ENCODE data around the gene ATP2B2. TPM values are rescaled to one million over a fixed set of nuclear protein-coding genes. Genes with fewer than 3 reads are reported as not detected.

Gene ATP2B2
- total and polyA plus RNA-seq, 10 of the 15 experiments (the other 5 are each of a cell fraction or from before 2014, with no cell fraction given) = 0.04 TPM; not detected in 9

GRCh38 chr3:10378742-10379141 lies 126.6 kb downstream of the ATP2B2 start:
- no peak for TF ChIP-seq NFYA (IDR thresholded peaks at IDR 0.05; ENCODE audit: borderline replicate concordance, low read depth, low read length)
- BruUV-seq (replicated peaks) = no TSS peak
- 16% methylated on average over 7 of the region's 7 CpGs for WGBS (ENCODE audit: insufficient coverage, insufficient replicate concordance, low lambda C conversion rate, missing lambda C conversion rate)
- H3K27ac ChIP-seq (ENCODE audit: control insufficient read depth, insufficient read depth) = no peak overlapping the region
- no peaks in the 10 kb centered on the region; the same call in 1 of the 2 replicates for H4K20me1 ChIP-seq (ENCODE audit: control insufficient read depth, insufficient read depth)
- no peaks in the 10 kb centered on the region for H3K79me2 ChIP-seq (ENCODE audit: control insufficient read depth, insufficient read depth, low read length)
- ChIA-PET RAD21 (ENCODE audit: unreplicated experiment) (no interaction called here), SMC1A (ENCODE audit: uncharacterized antibody, unreplicated experiment) (no interaction called here), POLR2A (no interaction called here), CTCF (no interaction called here)
- no peak overlapping the region for H2AFZ ChIP-seq (ENCODE audit: control insufficient read depth, low read depth, low read length)
- no peak overlapping the region for H3K9ac ChIP-seq (ENCODE audit: control insufficient read depth, insufficient read depth, low read length)
- intact Hi-C loops (cut with micrococcal nuclease; ENCODE audit: unreplicated experiment) = no loop called here
- H3K4me1 ChIP-seq (ENCODE audit: control insufficient read depth, insufficient read depth, low read length) = no peaks in the 10 kb centered on the region
- no peaks in the 10 kb centered on the region for H3K9me3 ChIP-seq (replicated peaks; ENCODE audit: control insufficient read depth, insufficient read depth, low read length)
- no peaks in the 10 kb centered on the region; a peak in 1 of 4 replicates for H3K27me3 ChIP-seq (replicated peaks in 1 of 2; ENCODE audit: control insufficient read depth in 2 of 2, insufficient read depth in 2 of 2, low read length in 1 of 2)
- DNase-seq (ENCODE audit: low read depth, low spot score) (no peak), FAIRE-seq (no peak), ATAC-seq (no peak)
- H3K36me3 ChIP-seq (ENCODE audit: control insufficient read depth in 2 of 2, insufficient read depth in 2 of 2, low read length in 1 of 2) = no peaks in the 10 kb centered on the region
- no peak overlapping the region for H3K4me3 ChIP-seq
- no peak overlapping the region for H3K4me2 ChIP-seq (ENCODE audit: control insufficient read depth, insufficient read depth)
- in situ Hi-C loops (cut with MboI) = no loop called here

DNA sequence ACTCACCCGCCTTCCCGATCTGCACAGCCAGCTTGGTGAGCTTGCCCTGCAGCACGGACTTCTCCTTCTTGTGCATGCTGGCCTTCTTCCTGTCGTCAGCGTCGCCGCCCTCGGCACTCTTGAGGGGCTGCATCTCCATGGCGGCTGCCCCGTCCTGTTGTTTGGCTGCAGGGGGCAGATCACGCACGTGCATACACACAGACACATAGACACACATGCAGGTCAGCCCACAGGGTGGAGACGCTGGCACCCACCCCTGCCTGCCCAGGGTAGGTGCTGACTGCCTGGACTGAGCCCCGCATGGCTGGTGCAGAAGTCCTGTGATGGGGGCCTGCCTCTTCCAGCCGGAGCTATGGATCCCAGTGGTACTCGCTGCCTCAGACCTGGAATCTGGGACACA lies 127.1 kb downstream of the ATP2B2 start:
- H3K36me3 ChIP-seq (ENCODE audit: control insufficient read depth in 2 of 2, insufficient read depth in 2 of 2, low read length in 1 of 2) = no peaks in the 10 kb centered on the region
- H3K4me3 ChIP-seq = no peak overlapping the region
- H4K20me1 ChIP-seq (ENCODE audit: control insufficient read depth, insufficient read depth) = no peaks in the 10 kb centered on the region; the same call in 1 of the 2 replicates
- no peak overlapping the region for H3K9ac ChIP-seq (ENCODE audit: control insufficient read depth, insufficient read depth, low read length)
- no peaks in the 10 kb centered on the region for H3K9me3 ChIP-seq (replicated peaks; ENCODE audit: control insufficient read depth, insufficient read depth, low read length)
- H3K4me2 ChIP-seq (ENCODE audit: control insufficient read depth, insufficient read depth) = no peak overlapping the region
- H3K27ac ChIP-seq (ENCODE audit: control insufficient read depth, insufficient read depth) = no peak overlapping the region
- 36% methylated on average over 16 of the region's 16 CpGs for WGBS (ENCODE audit: insufficient coverage, insufficient replicate concordance, low lambda C conversion rate, missing lambda C conversion rate)
- DNase-seq (ENCODE audit: low read depth, low spot score) = no peak
- FAIRE-seq = no peak
- H3K27me3 ChIP-seq (replicated peaks in 1 of 2; ENCODE audit: control insufficient read depth in 2 of 2, insufficient read depth in 2 of 2, low read length in 1 of 2) = no peaks in the 10 kb centered on the region; a peak in 1 of 4 replicates
- POLR2A ChIA-PET = no interaction called here
- H3K4me1 ChIP-seq (ENCODE audit: control insufficient read depth, insufficient read depth, low read length) = no peaks in the 10 kb centered on the region
- RAD21 ChIA-PET (ENCODE audit: unreplicated experiment) = no interaction called here
- in situ Hi-C loops (cut with MboI) = no loop called here
- ATAC-seq = no peak
- intact Hi-C loops (cut with micrococcal nuclease; ENCODE audit: unreplicated experiment) = no loop called here
- H3K79me2 ChIP-seq (ENCODE audit: control insufficient read depth, insufficient read depth, low read length) = no peaks in the 10 kb centered on the region
- CTCF ChIA-PET = no interaction called here
- no TSS peak for BruUV-seq (replicated peaks)
- SMC1A ChIA-PET (ENCODE audit: uncharacterized antibody, unreplicated experiment) = no interaction called here
- H2AFZ ChIP-seq (ENCODE audit: control insufficient read depth, low read depth, low read length) = no peak overlapping the region
- TF ChIP-seq FOS (IDR thresholded peaks at IDR 0.05; ENCODE audit: borderline replicate concordance, extremely low read depth, insufficient read length) (no peak), ZNF384 (IDR thresholded peaks at IDR 0.05; ENCODE audit: borderline replicate concordance, low read depth, low read length) (no peak), SPI1 (IDR thresholded peaks at IDR 0.05; ENCODE audit: borderline replicate concordance, insufficient read depth, low read depth, low read length) (no peak), HCFC1 (IDR thresholded peaks at IDR 0.05; ENCODE audit: low read length) (no peak), CEBPZ (IDR thresholded peaks at IDR 0.05; ENCODE audit: low read depth, low read length) (no peak), SUZ12 (IDR thresholded peaks at IDR 0.05; ENCODE audit: unreplicated experiment) (no peak), CREM (IDR thresholded peaks at IDR 0.05; ENCODE audit: low read depth) (no peak)
- TF ChIP-seq, protein P1, sequence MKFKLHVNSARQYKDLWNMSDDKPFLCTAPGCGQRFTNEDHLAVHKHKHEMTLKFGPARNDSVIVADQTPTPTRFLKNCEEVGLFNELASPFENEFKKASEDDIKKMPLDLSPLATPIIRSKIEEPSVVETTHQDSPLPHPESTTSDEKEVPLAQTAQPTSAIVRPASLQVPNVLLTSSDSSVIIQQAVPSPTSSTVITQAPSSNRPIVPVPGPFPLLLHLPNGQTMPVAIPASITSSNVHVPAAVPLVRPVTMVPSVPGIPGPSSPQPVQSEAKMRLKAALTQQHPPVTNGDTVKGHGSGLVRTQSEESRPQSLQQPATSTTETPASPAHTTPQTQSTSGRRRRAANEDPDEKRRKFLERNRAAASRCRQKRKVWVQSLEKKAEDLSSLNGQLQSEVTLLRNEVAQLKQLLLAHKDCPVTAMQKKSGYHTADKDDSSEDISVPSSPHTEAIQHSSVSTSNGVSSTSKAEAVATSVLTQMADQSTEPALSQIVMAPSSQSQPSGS (IDR thresholded peaks at IDR 0.05; ENCODE audit: low read length) = no peak
- TF ChIP-seq, protein P2, sequence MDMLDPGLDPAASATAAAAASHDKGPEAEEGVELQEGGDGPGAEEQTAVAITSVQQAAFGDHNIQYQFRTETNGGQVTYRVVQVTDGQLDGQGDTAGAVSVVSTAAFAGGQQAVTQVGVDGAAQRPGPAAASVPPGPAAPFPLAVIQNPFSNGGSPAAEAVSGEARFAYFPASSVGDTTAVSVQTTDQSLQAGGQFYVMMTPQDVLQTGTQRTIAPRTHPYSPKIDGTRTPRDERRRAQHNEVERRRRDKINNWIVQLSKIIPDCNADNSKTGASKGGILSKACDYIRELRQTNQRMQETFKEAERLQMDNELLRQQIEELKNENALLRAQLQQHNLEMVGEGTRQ (IDR thresholded peaks at IDR 0.05; ENCODE audit: borderline replicate concordance, low read depth, low read length) = no peak
